Measurements from ENCODE around the gene WNT5A. TPM values are rescaled to one million over a fixed set of nuclear protein-coding genes. Genes with fewer than 3 reads are reported as not detected.

Gene WNT5A
- 0.77 and 5.8 TPM in 2 replicates for total RNA-seq

DNA sequence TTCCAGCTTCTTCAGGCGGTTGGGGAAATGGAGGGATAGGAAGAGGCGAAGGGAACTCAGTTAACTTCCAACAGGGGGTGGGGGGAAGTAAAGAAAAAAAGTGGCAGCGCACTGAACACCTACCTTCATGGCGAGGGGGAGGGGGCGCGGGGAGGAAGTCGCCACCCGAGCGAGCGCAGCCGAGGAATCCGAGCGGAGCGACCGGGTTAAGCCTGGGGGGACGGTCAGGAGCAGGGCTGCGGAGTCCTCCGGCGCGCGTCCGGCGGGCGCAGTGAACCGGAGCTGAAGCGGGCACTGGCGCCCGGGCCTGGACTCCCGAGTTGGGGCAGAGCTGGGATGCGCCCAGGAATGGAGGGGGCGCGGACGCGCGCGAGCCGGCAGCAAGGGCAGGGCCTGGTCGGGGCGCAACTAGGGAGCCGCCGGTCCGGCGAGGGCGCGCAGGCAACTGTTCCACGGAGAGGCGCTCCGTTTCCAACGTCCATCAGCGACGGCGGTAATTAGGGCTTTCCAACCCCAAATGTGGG is at the start of gene WNT5A:
WNT5A (minus strand) TSS at position 450 of the 524 bp plus-strand sequence; CDS start at position 129, 321 bp downstream.
- DNase-seq (ENCODE audit: low read depth in 2 of 2), result peak in 1 of 2 donors; percentile 18

DNA sequence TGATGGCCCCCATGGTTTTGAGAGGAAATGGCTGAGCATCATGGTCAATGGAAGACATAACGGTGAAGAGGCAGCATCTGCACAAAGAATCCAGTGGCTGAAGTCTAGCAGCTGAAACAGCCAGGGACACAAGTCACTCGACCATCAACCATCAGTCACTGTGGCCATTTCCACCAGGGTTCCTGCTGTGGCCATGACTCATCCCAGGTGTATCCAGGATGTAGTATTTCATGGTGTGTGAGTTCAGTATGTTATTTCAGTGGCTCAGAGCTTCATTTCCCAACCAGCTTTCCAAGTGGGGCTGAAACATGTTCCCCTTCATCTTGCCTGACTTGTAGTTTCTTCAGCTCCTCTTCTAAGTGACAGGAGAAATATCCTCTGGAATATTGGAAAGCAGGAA is 47.8 kb upstream of the WNT5A start:
- DNase-seq (ENCODE audit: low read depth in 2 of 2), result no peak

DNA sequence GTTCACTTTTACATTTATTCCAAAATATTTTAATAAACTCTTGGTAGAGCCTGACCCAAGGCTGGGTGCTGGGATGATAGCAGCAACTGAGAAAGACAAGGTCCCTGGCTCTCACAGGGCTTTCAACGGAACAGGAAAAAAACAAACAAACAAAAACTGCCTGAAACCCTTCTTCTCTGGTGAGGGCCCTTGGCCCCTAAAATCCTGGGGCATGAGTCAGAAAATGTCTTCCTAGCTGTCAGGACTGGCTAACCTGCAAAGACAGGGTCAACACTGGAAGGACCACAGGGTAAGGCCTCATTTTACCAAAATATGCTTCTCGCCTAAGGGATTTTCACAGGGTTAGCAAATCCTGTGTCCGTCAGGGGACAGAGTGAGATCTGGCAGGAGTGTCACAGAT is 45.7 kb upstream of the WNT5A start:
- DNase-seq (ENCODE audit: low read depth in 2 of 2), result no peak

DNA sequence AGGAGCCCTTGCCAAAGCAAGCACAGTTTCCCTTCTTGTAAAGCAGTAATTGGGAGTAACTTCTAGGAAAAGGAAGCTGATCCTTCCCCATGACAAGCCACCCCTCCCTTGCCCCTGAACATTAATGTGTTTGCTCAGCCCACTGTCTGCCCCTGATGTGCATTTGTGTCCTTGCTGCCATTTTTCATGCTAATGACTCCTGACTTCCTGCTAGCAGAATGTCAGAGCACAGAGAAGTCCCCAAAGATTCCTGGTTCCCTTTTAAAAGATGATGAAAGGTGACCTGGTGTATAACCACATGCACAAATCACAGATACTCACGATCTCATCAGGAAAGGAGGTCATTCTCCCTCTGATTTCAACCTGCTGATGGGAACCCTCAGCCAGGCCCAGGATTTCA is 44.2 kb upstream of the WNT5A start:
- DNase-seq (ENCODE audit: low read depth in 2 of 2), result no peak

DNA sequence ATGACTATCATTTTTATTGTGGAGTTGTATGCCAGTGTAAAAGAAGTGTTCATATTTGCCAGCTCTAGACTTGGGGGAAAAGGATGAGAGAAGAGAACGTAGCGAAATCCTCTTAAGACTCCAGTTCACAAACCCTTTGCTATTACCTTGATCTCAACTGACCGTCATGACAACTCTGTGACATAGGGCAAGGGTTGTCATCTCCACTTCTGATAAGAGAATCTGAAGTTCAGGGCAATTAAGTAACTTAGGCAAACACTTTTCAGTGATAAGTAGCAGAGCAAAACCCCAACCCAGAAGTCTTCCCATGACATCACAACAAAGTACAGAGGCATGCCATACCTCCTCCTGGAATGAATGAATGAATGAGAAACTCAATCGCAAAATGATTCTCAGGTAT is 40.3 kb upstream of the WNT5A start:
- no peak for DNase-seq (ENCODE audit: low read depth in 2 of 2)

DNA sequence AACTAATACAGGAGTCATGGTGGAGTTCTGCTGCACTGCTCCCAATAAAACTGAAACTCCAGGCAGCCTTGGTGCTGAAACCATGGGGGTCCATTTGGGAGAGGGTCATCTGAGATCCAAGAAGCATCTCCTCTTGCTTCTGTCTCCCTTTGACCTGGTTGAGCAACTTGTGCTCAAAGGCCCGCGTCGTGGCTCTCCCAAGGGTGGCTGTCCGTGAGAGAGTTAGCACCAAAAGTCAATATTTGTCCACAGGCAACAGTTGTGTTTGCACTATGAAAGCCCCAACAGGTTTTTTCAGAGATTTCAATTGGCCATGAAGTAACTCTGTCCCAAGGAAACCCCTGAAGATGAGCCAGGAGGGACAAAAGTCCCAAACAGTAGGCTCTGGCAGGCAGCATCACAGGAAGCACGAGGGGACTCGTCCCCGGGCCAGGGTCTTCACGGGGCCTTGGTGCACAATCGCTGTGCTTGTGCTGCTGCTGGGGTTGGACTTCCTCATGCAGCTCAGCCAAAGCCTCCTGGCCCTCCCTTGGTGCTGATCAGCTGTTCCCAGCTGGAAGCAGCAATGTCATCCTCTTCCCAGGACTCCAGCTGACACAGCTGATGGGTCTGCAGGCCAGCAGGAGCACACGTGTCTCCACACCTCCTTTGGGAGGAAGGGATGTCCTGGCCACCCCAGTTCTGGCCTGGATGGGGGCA is 39.4 kb upstream of the WNT5A start:
- no peak for DNase-seq (ENCODE audit: low read depth in 2 of 2)

DNA sequence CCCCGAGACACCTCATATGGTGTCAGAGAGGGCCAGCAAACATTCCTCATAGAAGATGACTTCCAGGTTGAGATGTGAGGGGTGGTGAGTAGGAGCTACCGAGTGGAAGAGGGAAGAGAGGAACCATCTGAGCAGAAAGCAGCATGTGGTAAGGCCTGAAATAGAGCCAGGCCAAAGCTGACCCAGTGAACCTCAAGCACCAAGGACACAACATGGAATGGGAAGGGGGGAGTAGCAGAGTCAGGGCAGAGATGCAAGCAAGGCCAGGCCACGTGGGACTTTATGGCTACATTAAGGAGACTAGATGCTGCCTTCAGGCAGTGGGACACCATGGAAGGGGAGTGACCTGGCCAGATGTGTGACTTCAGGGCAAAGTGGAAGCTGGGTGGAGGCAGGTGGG is 38.3 kb upstream of the WNT5A start:
- no peak for DNase-seq (ENCODE audit: low read depth in 2 of 2)

DNA sequence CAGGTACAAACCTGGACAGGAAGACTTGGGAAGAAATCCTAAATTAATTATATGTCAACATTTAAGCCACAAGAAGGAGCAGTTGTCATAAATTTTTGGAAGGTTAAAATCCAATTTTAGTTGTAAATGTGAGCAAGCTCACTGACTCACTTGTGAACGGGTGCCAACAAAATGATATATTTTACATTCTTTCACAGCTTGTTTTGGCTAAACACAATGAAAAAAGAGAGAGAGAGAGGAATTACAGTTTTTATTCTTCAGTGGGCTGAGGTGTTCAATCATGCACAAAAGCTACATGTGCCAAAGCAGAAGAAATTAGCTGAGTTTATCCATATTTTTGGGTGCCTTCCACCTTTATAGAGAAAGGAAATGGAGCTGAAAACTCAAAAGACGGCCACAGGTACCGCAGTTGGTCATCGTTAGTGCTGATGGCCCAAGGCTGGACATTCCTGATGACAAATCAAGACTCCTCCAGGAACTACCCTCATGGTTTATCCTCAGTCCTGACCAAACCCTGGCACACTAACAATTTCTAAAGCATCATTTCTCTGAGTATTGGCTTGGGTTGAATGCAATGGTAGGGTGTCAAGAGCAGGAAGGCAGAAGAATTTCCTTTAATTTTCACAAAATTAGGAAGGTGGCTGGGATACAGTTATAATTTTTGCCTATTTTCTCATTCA is 37.6 kb upstream of the WNT5A start:
- no peak for DNase-seq (ENCODE audit: low read depth in 2 of 2)

DNA sequence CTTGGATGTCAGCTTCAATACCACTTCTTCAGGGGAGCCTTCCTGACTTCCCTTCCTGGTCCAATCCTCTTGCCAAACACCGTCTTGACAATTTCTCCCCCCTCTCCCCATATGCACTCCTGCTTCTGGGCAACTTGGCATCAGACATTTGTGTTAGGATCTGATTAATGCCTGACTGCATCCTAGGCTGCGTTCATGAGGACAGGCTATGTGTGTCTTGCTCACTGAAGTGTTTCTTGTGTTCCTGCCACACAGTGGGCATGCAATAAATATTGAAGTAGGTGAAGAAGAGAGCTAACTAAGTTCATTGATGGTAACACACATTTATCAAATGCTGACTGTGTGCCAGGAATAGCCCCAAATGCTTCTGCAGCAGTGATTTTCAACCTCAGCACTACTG is 36.4 kb upstream of the WNT5A start:
- no peak for DNase-seq (ENCODE audit: low read depth in 2 of 2)

DNA sequence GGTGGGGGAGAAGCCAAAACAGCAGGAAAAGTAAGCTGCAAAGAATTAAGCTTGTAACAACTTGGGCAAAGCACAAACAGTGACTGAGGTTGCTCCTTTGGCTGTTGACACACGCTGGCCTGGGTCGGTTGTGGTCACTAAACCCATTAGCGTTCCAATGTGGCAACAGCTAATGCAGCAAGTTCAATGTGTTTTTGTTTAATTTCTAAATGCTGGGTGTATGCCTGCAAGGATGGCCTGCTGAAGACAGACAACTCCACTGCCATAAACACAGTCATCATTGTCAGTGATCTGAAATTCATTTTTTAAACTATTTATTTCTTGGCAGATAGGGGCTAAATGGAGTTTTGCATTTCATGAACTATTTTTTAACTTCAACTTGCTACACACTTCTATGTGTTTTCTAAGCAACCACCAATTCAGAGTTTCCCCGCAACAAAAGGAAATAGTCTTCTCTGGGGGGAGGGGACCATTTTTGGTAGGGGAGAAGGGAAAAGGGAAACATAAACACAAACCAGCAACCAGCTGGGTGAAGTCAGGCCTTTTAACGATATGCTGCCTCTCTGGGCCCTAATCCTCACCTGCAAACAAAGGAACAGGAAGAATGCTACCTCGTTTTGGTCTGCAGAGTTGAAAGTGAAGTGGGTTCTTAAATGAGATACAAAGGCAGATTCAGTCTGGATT is 34.8 kb upstream of the WNT5A start:
- DNase-seq (ENCODE audit: low read depth in 2 of 2), result no peak

DNA sequence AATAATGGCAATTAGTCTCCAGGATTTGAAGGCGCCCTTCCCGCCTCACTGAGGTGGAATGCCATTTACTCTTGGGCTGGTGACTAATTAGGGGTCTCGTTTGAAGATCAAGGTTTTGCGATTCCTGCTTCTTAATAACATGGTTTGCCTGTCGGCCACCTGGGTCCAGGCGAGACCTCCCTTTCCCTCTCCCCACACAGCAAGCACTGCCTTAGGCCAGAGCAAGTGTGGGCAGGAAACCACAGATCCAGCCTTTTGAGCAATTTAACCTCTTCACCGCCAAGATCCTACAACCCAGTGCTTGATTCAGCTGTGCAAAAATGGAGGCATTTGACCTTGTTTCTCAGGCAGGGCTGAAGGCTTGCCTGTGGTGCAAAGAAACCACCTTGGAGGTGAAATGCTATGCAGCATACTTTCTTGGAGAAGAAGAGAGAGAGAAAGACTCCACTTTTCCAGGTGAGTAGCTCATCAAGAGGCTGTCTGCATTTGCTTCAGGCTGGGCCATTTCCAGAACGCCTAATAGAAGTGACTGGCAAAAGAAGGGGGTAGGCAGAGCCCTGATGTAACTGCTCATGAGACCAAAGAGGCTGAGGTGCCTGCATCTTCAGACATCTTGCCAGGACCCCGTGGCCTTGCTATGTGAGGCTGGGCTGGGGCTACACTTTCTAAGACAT is 34.1 kb upstream of the WNT5A start:
- DNase-seq (ENCODE audit: low read depth in 2 of 2), result no peak

DNA sequence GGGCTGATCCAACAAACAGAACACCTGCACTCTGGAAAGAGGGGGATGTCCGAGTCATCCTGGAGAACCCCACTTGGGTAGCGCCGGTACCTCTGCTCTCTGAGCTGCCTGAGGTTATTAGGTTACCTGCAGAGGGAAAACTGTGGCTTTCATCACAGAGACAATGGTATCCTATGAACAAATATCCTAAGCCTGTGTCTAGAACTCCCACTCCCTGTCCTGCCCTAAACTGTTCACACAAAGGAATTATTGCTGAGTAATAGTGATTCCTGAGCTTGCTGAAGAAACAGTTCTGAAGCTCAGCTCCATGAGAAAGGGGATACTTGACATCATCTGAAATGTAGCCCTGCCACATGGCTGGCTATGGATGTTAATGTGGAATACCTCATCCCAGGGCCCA is 31.9 kb upstream of the WNT5A start:
- DNase-seq (ENCODE audit: low read depth in 2 of 2), result no peak

DNA sequence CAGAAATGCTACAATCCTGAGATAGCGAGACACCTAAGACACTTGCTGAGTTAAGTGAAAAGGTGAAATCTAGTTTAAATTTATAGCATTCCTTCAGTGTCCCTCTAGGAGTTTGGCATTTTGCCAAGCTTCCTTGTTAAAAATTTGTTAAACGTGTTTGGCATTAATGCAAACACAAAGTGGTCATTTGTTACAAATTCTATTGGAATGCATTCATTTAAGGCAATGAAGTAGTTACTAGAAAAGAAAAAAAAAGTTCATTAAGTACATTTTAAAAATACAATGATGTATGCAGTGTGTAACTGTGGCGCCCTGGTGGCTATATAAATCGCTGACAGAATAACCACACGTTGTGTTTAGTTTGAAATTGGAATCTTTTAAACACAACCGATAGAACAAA is 31.3 kb upstream of the WNT5A start:
- no peak for DNase-seq (ENCODE audit: low read depth in 2 of 2)

DNA sequence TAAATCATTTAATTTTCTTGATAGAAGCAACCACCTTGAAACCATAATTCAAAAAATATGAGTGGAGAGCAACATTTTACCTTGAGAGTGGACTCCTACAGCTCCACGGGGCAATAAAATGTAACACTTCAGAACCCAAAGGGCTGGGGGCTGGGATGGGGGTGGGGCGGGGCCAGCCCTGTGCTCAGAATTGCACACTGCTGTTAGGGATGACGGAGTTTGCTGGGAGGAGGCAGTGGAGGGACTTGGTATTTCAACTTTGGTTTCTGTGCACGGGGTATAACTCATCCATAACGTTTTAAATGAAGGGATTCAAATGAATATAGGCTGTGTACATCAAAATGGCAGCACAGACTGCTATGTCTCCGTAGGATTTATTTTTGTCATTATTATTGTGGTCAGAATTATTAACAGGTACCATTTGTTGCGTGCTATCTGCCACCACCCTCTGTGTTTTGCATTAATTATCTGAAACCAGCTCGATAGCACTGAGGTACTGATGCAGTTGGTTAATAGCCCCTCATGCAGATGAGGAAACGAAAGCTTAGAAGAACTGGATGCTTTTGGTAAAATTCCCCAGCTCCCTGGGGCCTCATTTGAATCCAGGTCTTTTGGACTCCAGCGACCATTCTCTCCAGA is 29.4 kb upstream of the WNT5A start:
- DNase-seq (ENCODE audit: low read depth in 2 of 2), result no peak

DNA sequence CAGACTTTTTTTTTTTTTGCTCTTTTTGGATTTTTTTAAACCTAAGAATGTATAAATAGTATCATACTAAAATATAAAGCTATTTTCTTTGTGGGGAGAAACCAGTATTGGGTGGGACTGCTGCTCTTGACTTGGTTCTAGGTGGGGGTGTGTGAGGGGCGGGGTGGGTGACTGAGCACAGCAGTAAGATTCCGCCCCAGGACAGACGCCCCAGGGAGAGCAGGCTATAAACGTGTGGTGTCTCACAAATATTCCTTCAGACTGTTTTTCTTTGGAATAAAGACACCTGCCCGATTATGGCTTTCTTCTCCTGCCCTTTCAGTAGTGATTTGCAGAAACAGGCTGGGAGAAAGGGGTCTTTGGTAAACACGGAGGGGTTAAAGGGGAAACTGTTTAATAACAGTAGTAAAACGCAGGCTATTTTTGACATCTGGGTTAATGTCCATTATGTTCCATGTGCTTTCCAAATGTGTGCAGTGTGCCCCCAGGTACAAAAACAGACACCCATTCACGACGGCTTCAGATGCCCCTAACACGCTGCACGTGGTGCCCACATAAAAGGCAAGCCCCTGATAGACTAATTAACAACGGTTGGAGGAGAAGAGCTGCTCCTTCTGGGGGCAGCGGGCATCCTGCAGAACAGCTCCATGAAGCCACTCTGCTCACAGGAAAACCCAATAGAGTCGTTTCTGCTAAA is 28.6 kb upstream of the WNT5A start:
- no peak for DNase-seq (ENCODE audit: low read depth in 2 of 2)

DNA sequence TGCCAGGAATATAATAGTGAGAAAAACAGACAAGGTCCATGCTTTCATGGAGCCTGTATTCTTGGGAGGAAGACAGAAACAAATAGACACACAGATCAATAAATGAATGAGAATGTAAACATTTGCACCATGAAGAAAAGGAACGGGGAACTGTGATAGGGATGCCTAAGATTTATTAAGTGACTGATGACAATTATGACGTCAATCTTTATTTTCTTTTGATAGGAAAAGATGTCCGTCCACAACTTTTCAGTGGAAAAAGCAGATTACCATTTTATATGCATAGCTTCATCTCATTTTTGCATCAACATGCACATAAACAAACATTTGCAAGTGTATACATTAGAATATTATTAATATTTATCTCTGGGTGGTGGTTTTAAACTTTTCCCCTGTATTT is 27.9 kb upstream of the WNT5A start:
- DNase-seq (ENCODE audit: low read depth in 2 of 2), result no peak

DNA sequence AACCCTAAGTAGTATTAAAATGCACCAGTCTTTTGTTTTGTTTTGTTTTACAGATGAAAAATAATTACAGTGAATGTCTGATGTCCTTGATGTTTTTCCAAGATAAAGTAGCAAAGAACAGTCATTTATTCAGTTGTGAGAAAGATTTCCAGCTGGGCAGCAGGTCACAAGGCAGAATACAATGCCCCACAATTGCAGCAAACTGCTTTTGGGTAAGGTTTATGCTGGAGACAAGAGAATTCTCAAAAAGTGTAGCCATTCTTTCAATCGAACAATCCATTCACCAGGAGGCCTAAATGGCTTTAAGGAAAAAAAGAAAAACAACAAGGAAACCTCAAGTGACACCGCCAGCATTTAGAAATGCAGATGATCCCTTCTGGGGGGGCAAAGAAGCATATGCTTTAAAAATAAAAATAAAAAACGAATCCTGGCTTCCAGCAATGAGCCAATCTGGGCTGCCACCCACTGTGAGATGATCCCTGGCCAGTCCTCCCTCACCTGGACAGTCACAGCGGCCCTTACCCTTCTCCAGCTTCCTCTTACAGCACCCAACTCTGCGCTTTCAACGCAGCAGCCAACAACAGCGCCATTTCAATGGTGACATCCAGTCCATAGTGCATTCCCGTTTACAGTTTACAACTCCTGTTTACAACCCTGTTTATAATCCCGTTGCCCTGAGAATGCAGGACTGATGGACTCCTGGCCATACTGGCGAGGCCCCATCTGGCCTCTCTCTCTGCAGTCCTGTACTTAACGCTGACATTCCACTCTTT is 25.7 kb upstream of the WNT5A start:
- no peak for DNase-seq (ENCODE audit: low read depth in 2 of 2)

DNA sequence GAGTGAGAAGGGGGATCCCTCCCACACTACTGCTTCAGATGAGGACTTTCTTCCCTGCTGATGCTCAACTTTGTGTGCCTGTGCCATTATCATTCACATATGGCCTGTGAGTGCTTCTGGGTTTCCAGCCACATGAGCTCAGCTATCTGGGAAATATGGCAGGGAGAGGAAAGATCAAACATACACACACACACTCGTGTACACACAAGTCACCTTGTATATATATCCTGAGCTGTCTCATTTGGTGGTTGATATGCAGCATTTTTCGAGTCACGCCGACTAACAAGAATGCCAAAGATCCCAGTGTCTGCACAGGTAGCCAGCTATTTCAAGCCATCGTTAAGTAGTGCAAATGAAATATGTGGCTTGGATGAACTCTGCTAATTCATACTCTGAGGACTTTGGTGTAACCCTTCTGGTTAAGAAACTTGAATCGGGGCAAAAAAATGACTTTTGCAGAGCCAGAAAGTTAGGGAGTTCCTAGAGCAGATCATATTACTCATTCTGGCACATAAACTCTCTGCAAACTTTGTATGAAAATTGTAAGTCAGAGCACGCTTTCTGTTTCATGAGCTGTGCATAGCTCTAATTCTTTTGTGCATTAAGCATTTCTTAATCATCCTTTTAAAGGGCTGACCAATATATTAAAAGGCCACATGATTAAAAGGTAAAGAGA is 24.9 kb upstream of the WNT5A start:
- no peak for DNase-seq (ENCODE audit: low read depth in 2 of 2)

DNA sequence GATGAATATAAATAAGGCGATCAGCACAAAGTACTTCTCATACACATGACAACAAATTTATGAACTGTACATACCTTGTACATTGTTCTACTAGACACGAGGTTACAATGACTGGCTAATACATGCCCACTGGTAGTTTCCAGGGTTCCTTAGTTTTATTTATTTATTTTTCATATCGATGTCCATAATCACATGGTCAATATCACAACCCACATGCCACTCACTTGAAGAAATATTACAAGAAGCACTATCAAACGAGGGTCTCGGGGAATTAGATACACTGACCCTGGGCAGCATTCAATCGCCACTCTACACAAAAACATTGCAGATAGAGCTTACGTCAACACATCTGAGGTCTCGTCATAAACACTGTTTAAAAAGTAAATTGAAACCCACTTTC is 21.2 kb upstream of the WNT5A start:
- no peak for DNase-seq (ENCODE audit: low read depth in 2 of 2)

DNA sequence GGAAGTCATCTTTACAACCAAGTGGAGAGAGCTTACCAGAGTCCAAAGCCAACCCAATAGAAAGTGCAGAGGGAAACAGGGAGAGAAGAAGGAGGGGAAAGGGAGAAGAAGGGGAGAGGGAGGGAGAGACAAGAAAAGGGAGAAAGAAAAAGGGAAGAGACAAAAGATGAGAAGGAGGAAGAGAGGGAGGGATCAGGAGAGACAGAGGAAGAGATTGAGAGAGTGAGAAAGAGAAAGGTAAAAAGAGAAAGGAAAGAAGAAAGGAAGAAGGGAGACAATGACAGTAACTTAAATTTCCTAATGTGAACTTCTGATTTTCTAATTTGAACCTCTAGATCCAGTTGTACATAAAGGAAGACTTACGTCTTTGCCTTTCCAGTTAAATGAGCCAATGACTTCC is 20.7 kb upstream of the WNT5A start:
- DNase-seq (ENCODE audit: low read depth in 2 of 2), result no peak
